Activated T-cell treated with anti-CD3 and anti-CD28 coated beads, Interleukin-2, amount 50 U/mL, for 4 hours (primary cell): ENCODE data around the gene UTP14A. TPM values are rescaled to one million over a fixed set of nuclear protein-coding genes. Genes with fewer than 3 reads are reported as not detected.
A peak's percentile ranks its signal among the peaks of the same experiment; 100 is the strongest.
"Not testable (repeated sequence)": the region's sequence is repeated elsewhere in the genome, so short reads cannot be mapped to it uniquely, and the experiment has no call there.

Experiments used
- ATAC-seq, 2 donors: fragments of 200-7000 bp; cut with Tn5 transposase; one replicate each; pipeline ENCODE4 v1.10.0; 2021
- DNase-seq: peaks from one replicate; pipeline ENCODE4 v3.0.0-alpha.2; 2020
- H3K27me3 Mint-ChIP-seq: one replicate; pipeline ENCODE4 v1.8.0; 2021; ENCODE audit warnings: low read depth, mixed read lengths
- H3K36me3 Mint-ChIP-seq: one replicate; pipeline ENCODE4 v1.8.0; 2022; ENCODE audit warnings: mixed read lengths; ENCODE audit not compliant: insufficient read depth
- H3K4me1 Mint-ChIP-seq: one replicate; pipeline ENCODE4 v1.8.0; 2021; ENCODE audit warnings: low read depth, mixed read lengths
- H3K4me3 Mint-ChIP-seq: one replicate; pipeline ENCODE4 v1.8.0; 2021; ENCODE audit warnings: mild to moderate bottlenecking, moderate library complexity, mixed read lengths
- H3K9me3 Mint-ChIP-seq: one replicate; pipeline ENCODE4 v1.8.0; 2021; ENCODE audit warnings: mixed read lengths
- total RNA-seq, 3 donors: library from RNA; stranded (reverse); gene quantifications; one replicate each; pipeline ENCODE4 v1.2.1, GENCODE V29; 2021

The UTP14A gene
- total RNA-seq, result 10 to 100 TPM; 73.1 to 83.3 (median 79.2) TPM

GRCh38 chrX:129905787-129906580, at the start of gene UTP14A:
UTP14A (plus strand) TSS chrX:129906164; CDS start chrX:129906211, 47 bp downstream.
- H3K4me3 Mint-ChIP-seq, result peak within 1 kb of the TSS; percentile 92
- peaks cover 13% of the 10 kb centered on the region for H3K36me3 Mint-ChIP-seq
- H3K27me3 Mint-ChIP-seq, result no peaks in the 10 kb centered on the region
- peaks cover 10% of the 10 kb centered on the region for H3K4me1 Mint-ChIP-seq
- no peaks in the 10 kb centered on the region for H3K9me3 Mint-ChIP-seq
- DNase-seq, result peak; percentile 77
- peak; percentile 96 to 98 for ATAC-seq

GRCh38 chrX:129859134-129859533, 46.8 kb upstream of the UTP14A start:
- not testable (repeated sequence) for H3K27me3 Mint-ChIP-seq, H3K4me1 Mint-ChIP-seq, DNase-seq, ATAC-seq, H3K36me3 Mint-ChIP-seq, H3K9me3 Mint-ChIP-seq, H3K4me3 Mint-ChIP-seq

GRCh38 chrX:129866321-129866720, 39.6 kb upstream of the UTP14A start:
- not testable (repeated sequence) for H3K9me3 Mint-ChIP-seq, ATAC-seq, H3K27me3 Mint-ChIP-seq, H3K4me3 Mint-ChIP-seq, H3K36me3 Mint-ChIP-seq, DNase-seq, H3K4me1 Mint-ChIP-seq

GRCh38 chrX:129872524-129872923, 33.4 kb upstream of the UTP14A start:
- H3K36me3 Mint-ChIP-seq, result no peaks in the 10 kb centered on the region
- no peaks in the 10 kb centered on the region for H3K9me3 Mint-ChIP-seq
- H3K4me1 Mint-ChIP-seq, result no peaks in the 10 kb centered on the region
- H3K4me3 Mint-ChIP-seq, result no peak overlapping the region
- DNase-seq (no peak), ATAC-seq (no peak)
- H3K27me3 Mint-ChIP-seq, result peaks cover 3% of the 10 kb centered on the region

GRCh38 chrX:129875669-129876068, 30.3 kb upstream of the UTP14A start:
- Mint-ChIP-seq H3K36me3 (no peaks in the 10 kb centered on the region), H3K4me1 (no peaks in the 10 kb centered on the region), H3K4me3 (no peak overlapping the region), H3K9me3 (no peaks in the 10 kb centered on the region), H3K27me3 (no peaks in the 10 kb centered on the region)
- DNase-seq (no peak), ATAC-seq (no peak)

GRCh38 chrX:129876771-129877305, 29.1 kb upstream of the UTP14A start:
- no peaks in the 10 kb centered on the region for H3K36me3 Mint-ChIP-seq
- no peaks in the 10 kb centered on the region for H3K9me3 Mint-ChIP-seq
- DNase-seq (no peak), ATAC-seq (no peak)
- H3K27me3 Mint-ChIP-seq, result no peaks in the 10 kb centered on the region
- H3K4me1 Mint-ChIP-seq, result no peaks in the 10 kb centered on the region
- H3K4me3 Mint-ChIP-seq, result no peak overlapping the region

GRCh38 chrX:129877401-129877800, 28.6 kb upstream of the UTP14A start:
- Mint-ChIP-seq H3K4me3 (no peak overlapping the region), H3K36me3 (no peaks in the 10 kb centered on the region), H3K4me1 (no peaks in the 10 kb centered on the region), H3K27me3 (no peaks in the 10 kb centered on the region), H3K9me3 (no peaks in the 10 kb centered on the region)
- ATAC-seq, result no peak
- no peak for DNase-seq

GRCh38 chrX:129900054-129900453, 5.9 kb upstream of the UTP14A start:
- H3K9me3 Mint-ChIP-seq, result no peaks in the 10 kb centered on the region
- no peaks in the 10 kb centered on the region for H3K36me3 Mint-ChIP-seq
- no peak for ATAC-seq
- no peaks in the 10 kb centered on the region for H3K4me1 Mint-ChIP-seq
- DNase-seq, result no peak
- H3K4me3 Mint-ChIP-seq, result no peak overlapping the region
- H3K27me3 Mint-ChIP-seq, result no peaks in the 10 kb centered on the region

GRCh38 chrX:129908636-129909035, 2.7 kb downstream of the UTP14A start:
- Mint-ChIP-seq H3K27me3 (no peaks in the 10 kb centered on the region), H3K4me3 (peak overlapping the region; percentile 21), H3K4me1 (peaks cover 10% of the 10 kb centered on the region), H3K9me3 (no peaks in the 10 kb centered on the region), H3K36me3 (peaks cover 14% of the 10 kb centered on the region)
- ATAC-seq (no peak), DNase-seq (no peak)

- H3K9me3 Mint-ChIP-seq, result no peaks in the 10 kb centered on the region
- H3K4me3 Mint-ChIP-seq, result no peak overlapping the region
- ATAC-seq (peak; percentile 64 to 66), DNase-seq (peak; percentile 62)
- H3K27me3 Mint-ChIP-seq, result no peaks in the 10 kb centered on the region
- peaks cover 24% of the 10 kb centered on the region for H3K36me3 Mint-ChIP-seq
- H3K4me1 Mint-ChIP-seq, result peaks cover 4% of the 10 kb centered on the region
These were observed 19.5 kb downstream of the UTP14A start for GRCh38 chrX:129925305-129926092.

GRCh38 chrX:129930941-129931410, 25.0 kb downstream of the UTP14A start:
- Mint-ChIP-seq H3K4me3 (peak overlapping the region; percentile 64), H3K27me3 (peaks cover 2% of the 10 kb centered on the region), H3K4me1 (peaks cover 5% of the 10 kb centered on the region), H3K9me3 (no peaks in the 10 kb centered on the region), H3K36me3 (peaks cover 10% of the 10 kb centered on the region)
- DNase-seq (no peak), ATAC-seq (no peak)

GRCh38 chrX:129931411-129932015, 25.5 kb downstream of the UTP14A start:
- H3K27me3 Mint-ChIP-seq, result peaks cover 2% of the 10 kb centered on the region
- H3K9me3 Mint-ChIP-seq, result no peaks in the 10 kb centered on the region
- ATAC-seq, result peak; percentile 34 to 36
- peak; percentile 32 for DNase-seq
- peaks cover 7% of the 10 kb centered on the region for H3K36me3 Mint-ChIP-seq
- peak overlapping the region; percentile 70 for H3K4me3 Mint-ChIP-seq
- peaks cover 5% of the 10 kb centered on the region for H3K4me1 Mint-ChIP-seq

- H3K9me3 Mint-ChIP-seq, result no peaks in the 10 kb centered on the region
- ATAC-seq, result peak; percentile 79 to 81
- H3K27me3 Mint-ChIP-seq, result peaks cover 2% of the 10 kb centered on the region
These were observed 26.3 kb downstream of the UTP14A start for GRCh38 chrX:129932016-129932820.

More at GRCh38 chrX:129932016-129932820, 26.3 kb downstream of the UTP14A start:
- DNase-seq, result peak; percentile 70
- Mint-ChIP-seq H3K36me3 (peaks cover 3% of the 10 kb centered on the region), H3K4me1 (peaks cover 5% of the 10 kb centered on the region), H3K4me3 (peak overlapping the region; percentile 70)
